Measurements from ENCODE around the gene SLX4IP.

SLX4IP gene

DNA sequence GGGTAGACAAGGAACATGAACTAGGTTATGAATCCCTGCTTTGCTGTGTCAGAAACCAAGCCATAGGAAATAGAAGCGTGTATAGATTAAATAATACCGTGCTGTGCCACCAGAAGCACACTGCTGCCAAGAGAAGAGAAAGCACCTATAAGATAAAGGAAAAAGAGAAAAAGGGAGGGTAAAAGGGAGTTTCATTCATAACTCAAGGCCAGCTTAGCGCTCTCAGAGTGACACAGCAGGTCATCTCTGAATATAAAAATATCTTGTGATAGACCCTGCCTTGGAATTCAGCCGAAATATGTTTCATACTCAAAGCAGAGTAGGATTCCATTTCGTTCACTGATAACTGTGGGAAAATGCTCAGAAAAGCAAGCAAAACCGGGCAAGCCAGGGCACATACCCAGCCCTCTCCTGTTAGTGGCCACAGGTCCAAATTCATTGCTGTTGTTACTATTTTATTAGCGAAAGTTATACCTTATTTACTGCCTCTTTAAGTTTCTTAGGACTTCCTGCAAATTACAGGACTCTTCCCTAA is 230.0 kb downstream of the SLX4IP start:
- peaks cover 44% of the 10 kb centered on the region for H3K4me1 ChIP-seq (ENCODE audit: control insufficient read depth, insufficient read depth, low read length)
- H3K9ac ChIP-seq (ENCODE audit: low read depth, low read length), result no peak overlapping the region
- no peaks in the 10 kb centered on the region for H3K9me3 ChIP-seq (ENCODE audit: control insufficient read depth, insufficient read depth, low read length)
- H3K27me3 ChIP-seq (ENCODE audit: control insufficient read depth, insufficient read depth, low read length), result no peaks in the 10 kb centered on the region
- H3K4me3 ChIP-seq (ENCODE audit: low read depth, low read length), result no peak overlapping the region
- peaks cover 2% of the 10 kb centered on the region for H3K36me3 ChIP-seq (ENCODE audit: control insufficient read depth, insufficient read depth, low read length)

DNA sequence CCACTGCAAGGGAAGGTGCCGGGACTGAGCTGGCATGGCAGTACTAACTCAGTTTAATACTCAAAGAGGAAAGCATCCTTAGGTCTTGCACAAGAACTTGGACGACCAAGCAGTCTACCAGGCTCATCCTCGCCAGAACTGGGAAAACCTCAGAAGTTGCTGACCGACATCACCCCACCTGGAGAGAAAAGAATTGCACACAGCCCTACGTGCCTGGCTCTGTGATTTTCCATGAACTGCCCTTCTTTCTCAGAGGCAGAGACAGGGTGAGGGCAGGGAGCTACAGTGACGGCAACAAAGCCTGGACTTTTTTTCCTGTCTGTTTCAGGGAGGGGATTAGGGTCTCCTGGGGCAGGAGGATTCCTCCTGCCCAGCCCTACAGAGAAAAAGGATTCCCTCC is 230.7 kb downstream of the SLX4IP start:
- H3K27me3 ChIP-seq (ENCODE audit: control insufficient read depth, insufficient read depth, low read length), result no peaks in the 10 kb centered on the region
- no peak overlapping the region for H3K4me3 ChIP-seq (ENCODE audit: low read depth, low read length)
- no peak overlapping the region for H3K9ac ChIP-seq (ENCODE audit: low read depth, low read length)
- H3K4me1 ChIP-seq (ENCODE audit: control insufficient read depth, insufficient read depth, low read length), result peaks cover 45% of the 10 kb centered on the region
- no peaks in the 10 kb centered on the region for H3K9me3 ChIP-seq (ENCODE audit: control insufficient read depth, insufficient read depth, low read length)
- no peaks in the 10 kb centered on the region for H3K36me3 ChIP-seq (ENCODE audit: control insufficient read depth, insufficient read depth, low read length)

DNA sequence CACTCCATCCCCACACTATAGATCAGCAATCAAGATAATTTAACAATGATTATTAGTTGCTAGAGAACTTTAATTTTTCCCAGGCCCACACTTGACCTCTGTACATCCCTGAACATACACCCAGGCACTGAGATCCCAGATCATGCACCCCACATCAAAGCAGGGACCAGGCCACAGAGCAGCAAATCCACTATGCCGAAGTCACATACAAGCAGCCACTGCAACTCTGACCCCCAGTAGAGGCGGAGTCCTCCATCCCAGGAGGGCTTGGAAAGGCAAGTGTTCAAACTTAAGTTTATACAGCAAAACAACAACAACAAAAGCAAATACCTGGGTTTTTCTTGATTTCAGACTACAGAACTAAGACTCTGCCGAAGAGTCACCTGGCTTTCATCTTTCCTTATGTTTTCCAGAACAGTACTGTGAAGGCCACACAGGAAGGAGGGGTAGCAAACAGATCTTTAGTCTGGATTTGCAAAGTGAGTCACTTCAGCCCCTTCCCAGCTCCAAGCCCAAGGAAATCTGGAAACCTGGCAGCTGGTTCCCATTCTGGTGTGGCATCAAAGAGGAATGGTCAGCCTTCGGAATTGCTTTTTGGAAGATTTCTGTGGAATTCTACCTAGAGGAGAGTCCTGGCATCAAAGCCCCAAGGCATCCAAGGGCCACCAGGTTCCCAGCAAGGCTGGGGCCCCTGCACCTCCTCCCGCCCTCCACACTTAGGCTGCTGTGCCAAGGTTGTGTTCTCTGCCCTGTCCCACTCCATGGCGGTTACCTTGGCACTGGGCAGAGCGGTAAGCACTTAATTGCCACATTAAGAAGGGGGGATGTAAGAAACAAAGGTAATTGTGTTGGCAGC is 231.3 kb downstream of the SLX4IP start:
- H3K36me3 ChIP-seq (ENCODE audit: control insufficient read depth, insufficient read depth, low read length), result no peaks in the 10 kb centered on the region
- no peaks in the 10 kb centered on the region for H3K9me3 ChIP-seq (ENCODE audit: control insufficient read depth, insufficient read depth, low read length)
- no peaks in the 10 kb centered on the region for H3K27me3 ChIP-seq (ENCODE audit: control insufficient read depth, insufficient read depth, low read length)
- H3K4me3 ChIP-seq (ENCODE audit: low read depth, low read length), result no peak overlapping the region
- peaks cover 46% of the 10 kb centered on the region for H3K4me1 ChIP-seq (ENCODE audit: control insufficient read depth, insufficient read depth, low read length)
- H3K9ac ChIP-seq (ENCODE audit: low read depth, low read length), result no peak overlapping the region

DNA sequence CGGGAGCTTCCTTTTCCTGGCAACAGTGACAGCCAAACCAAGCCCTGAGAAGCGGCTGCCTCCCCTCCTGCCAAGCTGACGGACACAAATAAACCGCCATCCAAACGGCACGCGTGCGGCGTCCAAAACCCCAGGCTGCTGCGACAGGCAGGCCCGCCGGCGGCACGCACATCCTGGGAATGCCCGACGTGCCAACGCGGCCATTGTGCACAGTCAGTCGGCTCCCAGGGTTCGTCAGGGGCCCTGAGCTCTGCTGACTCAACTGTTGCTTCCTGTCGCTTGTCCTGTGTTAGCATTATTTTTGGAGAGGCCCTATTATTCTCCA is 231.9 kb downstream of the SLX4IP start:
- no peaks in the 10 kb centered on the region for H3K27me3 ChIP-seq (ENCODE audit: control insufficient read depth, insufficient read depth, low read length)
- H3K4me3 ChIP-seq (ENCODE audit: low read depth, low read length), result no peak overlapping the region
- H3K4me1 ChIP-seq (ENCODE audit: control insufficient read depth, insufficient read depth, low read length), result peaks cover 46% of the 10 kb centered on the region
- H3K9ac ChIP-seq (ENCODE audit: low read depth, low read length), result no peak overlapping the region
- H3K9me3 ChIP-seq (ENCODE audit: control insufficient read depth, insufficient read depth, low read length), result no peaks in the 10 kb centered on the region
- no peaks in the 10 kb centered on the region for H3K36me3 ChIP-seq (ENCODE audit: control insufficient read depth, insufficient read depth, low read length)

DNA sequence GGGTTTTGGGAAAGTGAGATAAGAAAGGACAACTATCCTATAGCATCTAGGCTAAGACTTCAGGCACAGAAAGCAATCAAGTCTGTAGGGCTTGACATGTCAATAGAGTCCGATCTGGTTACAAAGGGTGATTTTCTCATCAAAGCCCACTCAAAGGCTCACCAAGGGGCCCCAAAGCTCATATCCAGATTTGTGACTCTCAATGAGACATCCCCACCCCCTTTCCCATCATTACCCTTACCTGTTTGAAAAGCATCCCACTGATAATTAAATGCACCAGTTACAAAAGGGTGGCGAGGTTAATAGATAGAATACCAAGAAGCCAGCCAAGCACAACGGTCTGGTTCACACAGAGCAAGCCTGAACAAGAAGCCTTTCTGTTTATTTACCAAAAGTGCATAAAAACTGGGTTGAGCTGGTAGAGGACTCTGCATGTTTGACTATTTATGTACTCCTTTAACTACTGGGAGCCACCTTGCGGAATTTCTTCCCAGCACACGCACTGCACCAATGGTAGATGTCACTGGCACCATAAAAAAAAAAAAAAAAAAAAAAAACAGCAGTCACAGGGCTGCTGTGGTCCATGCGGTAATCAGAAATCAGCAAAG is 232.6 kb downstream of the SLX4IP start:
- no peak overlapping the region for H3K4me3 ChIP-seq (ENCODE audit: low read depth, low read length)
- H3K9me3 ChIP-seq (ENCODE audit: control insufficient read depth, insufficient read depth, low read length), result no peaks in the 10 kb centered on the region
- no peak overlapping the region for H3K9ac ChIP-seq (ENCODE audit: low read depth, low read length)
- peaks cover 2% of the 10 kb centered on the region for H3K27me3 ChIP-seq (ENCODE audit: control insufficient read depth, insufficient read depth, low read length)
- no peaks in the 10 kb centered on the region for H3K36me3 ChIP-seq (ENCODE audit: control insufficient read depth, insufficient read depth, low read length)
- H3K4me1 ChIP-seq (ENCODE audit: control insufficient read depth, insufficient read depth, low read length), result peaks cover 46% of the 10 kb centered on the region

DNA sequence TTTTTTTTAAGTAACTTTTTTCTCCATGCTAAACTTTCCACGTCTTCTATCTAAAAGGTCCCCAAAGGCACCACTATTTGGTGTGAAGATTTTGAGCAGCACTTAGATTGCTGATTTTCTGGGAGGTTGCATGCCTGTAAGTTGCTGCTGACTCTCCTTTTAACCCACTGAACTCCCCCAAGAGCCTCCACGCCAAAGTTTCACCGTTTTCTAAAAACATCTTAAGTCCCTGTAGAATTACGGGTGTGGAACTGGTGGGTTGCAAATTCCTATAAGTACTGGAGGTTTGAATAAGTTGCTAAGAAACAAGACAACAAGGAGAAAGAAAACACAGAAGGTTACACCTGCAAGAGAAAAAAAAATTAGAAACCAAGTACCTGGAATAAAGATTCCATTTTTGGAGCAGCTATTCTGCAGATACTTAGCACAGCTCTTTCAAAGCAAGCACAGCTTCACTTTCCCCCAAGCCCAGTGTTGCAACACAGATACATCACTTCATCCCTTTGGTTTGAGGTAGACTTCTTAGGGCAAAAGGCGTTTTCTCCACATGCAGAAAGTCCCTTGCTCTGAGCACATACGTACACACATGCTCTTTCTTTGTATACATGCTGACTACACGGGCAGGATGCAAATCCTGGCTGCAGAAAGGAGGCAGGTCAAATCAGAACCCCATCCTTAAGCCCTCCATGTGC is 233.7 kb downstream of the SLX4IP start:
- peaks cover 2% of the 10 kb centered on the region for H3K27me3 ChIP-seq (ENCODE audit: control insufficient read depth, insufficient read depth, low read length)
- no peak overlapping the region for H3K9ac ChIP-seq (ENCODE audit: low read depth, low read length)
- no peaks in the 10 kb centered on the region for H3K9me3 ChIP-seq (ENCODE audit: control insufficient read depth, insufficient read depth, low read length)
- H3K4me3 ChIP-seq (ENCODE audit: low read depth, low read length), result no peak overlapping the region
- H3K36me3 ChIP-seq (ENCODE audit: control insufficient read depth, insufficient read depth, low read length), result no peaks in the 10 kb centered on the region
- peaks cover 35% of the 10 kb centered on the region for H3K4me1 ChIP-seq (ENCODE audit: control insufficient read depth, insufficient read depth, low read length)

DNA sequence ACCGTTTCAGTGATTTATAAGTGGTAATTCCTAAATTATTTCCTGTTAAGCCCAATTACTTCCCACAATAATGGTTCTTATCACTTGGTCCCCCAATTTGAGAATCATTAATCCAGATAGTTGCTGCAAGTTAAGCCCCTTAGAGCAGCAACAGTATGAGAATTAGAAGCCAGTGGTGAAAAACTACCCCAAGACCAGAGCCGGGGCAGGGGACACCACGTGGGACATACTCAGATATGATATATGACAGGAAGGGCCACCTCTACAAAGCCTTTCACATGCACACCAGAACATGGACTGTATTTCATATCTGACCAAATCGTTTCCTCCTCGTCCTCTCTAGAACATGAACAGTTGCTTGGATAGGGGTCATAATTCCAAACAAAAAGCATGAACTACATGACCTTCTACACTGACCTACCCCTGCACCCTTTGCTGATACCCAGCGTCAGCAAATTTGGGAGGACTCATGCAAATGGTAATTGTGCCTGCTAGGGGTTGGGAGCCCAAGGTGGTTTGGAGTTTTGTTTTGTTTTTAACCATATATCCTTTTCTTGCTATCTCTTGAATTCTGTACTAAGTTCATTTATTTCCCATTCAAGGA is 234.8 kb downstream of the SLX4IP start:
- Histone ChIP-seq H3K36me3 (ENCODE audit: control insufficient read depth, insufficient read depth, low read length) (no peaks in the 10 kb centered on the region), H3K9ac (ENCODE audit: low read depth, low read length) (no peak overlapping the region), H3K4me1 (ENCODE audit: control insufficient read depth, insufficient read depth, low read length) (peaks cover 28% of the 10 kb centered on the region), H3K9me3 (ENCODE audit: control insufficient read depth, insufficient read depth, low read length) (no peaks in the 10 kb centered on the region), H3K27me3 (ENCODE audit: control insufficient read depth, insufficient read depth, low read length) (peaks cover 2% of the 10 kb centered on the region), H3K4me3 (ENCODE audit: low read depth, low read length) (peak overlapping the region; percentile 77)

DNA sequence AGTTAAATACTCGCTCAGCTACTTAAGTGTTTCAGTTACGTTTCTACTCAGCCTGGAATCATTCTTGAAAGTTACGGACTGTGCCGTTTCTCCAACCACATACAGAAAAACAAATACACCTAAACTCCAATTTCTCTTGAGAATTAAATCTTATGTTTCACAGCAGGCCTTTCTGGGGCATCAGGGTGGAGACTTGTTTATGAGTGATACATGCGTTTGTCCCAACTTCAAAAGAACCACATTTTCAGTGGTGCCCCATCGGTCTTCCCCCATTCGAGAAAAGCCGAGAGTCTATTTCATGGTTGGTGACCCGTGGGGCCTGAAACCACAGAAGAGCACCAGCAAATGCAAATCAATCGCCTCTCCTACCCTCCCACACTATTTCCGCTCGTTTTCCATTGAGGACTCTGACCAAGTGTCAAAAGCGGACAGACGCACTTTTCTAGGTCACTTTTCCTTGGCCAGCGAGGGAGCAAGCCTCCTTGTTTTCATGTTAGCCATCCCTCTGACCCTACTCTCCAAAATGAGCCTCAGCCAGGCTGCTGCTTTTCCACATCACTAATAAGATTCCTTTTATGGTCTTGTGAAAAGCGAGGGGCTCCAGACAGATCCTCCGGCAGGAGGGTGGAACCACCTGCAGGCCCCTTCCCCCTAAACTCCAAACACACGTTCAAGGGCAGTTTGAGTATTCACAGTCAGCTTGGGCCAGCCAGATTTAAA is 235.6 kb downstream of the SLX4IP start:
- no peak overlapping the region for H3K9ac ChIP-seq (ENCODE audit: low read depth, low read length)
- H3K4me3 ChIP-seq (ENCODE audit: low read depth, low read length), result peak overlapping the region; percentile 77
- peaks cover 2% of the 10 kb centered on the region for H3K27me3 ChIP-seq (ENCODE audit: control insufficient read depth, insufficient read depth, low read length)
- H3K9me3 ChIP-seq (ENCODE audit: control insufficient read depth, insufficient read depth, low read length), result no peaks in the 10 kb centered on the region
- no peaks in the 10 kb centered on the region for H3K36me3 ChIP-seq (ENCODE audit: control insufficient read depth, insufficient read depth, low read length)
- H3K4me1 ChIP-seq (ENCODE audit: control insufficient read depth, insufficient read depth, low read length), result peaks cover 27% of the 10 kb centered on the region

DNA sequence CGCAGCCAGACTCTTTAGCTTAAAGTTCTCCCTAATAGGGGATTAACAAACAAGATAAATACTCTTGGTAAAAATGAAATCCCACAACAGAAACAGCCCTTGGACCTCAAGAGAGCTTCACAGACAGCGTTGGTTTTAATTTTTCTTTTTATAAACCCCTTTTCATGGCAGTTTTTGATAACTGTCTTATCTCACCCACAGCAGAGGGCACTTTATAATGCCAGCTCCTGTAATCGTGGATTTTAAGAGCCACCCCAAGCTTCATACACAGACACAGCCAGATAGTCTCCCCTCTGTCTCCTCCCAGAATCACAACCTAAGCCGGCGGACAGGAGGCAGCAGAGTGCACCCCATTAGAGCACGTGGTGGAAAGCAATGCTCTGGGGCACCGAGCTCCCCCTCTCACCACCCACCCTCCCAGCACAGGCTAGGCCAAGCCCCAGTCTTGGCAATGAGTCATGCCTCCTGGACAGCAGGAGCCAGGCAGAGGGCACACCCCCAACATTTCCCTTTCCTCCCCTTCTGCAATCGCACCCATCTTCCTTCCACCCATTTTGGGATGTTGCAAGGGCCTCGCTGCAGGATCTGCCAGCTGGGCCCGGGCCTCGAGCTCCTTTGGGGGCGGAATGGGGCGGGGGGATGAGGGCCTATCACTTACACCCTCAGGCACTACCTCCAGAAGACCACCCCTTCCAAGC is 236.3 kb downstream of the SLX4IP start:
- H3K4me1 ChIP-seq (ENCODE audit: control insufficient read depth, insufficient read depth, low read length), result peaks cover 26% of the 10 kb centered on the region
- H3K36me3 ChIP-seq (ENCODE audit: control insufficient read depth, insufficient read depth, low read length), result no peaks in the 10 kb centered on the region
- no peak overlapping the region for H3K9ac ChIP-seq (ENCODE audit: low read depth, low read length)
- peaks cover 2% of the 10 kb centered on the region for H3K27me3 ChIP-seq (ENCODE audit: control insufficient read depth, insufficient read depth, low read length)
- H3K9me3 ChIP-seq (ENCODE audit: control insufficient read depth, insufficient read depth, low read length), result no peaks in the 10 kb centered on the region
- H3K4me3 ChIP-seq (ENCODE audit: low read depth, low read length), result peak overlapping the region; percentile 77

DNA sequence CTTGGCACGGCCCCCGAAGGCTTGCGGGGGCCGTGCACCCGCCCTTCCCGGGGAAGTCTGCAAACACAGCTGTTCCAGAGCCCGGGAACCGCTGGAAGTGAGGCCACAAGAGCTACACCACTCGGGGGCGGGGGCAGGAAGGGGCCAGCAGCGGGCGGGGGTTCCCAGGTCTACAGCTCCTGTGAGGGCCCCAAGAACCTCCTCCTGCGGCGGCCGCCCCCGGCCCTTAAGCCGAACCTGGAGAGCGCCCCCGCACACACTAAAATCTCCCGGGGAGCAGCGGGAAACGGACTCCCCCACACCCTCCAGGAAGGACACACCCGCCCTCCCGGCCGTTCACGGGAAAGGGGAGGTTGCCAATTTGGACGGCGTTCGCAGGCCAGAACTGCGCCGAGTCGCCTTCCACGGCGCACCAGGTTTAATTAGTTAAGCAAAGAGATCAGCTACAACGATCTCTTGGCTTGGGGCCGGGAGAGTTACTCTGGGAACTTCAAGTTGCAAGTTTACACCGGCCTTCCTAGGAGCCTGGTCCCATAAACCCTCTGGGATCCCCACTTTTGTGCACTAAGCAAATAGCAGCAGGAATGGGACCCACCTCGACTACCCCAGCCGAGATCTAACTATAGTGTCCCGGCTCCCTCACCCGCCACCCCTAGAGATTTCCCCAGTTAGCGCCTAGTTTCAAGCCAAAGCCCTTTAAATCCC is 237.0 kb downstream of the SLX4IP start:
- Histone ChIP-seq H3K4me3 (ENCODE audit: low read depth, low read length) (peak overlapping the region; percentile 77), H3K9me3 (ENCODE audit: control insufficient read depth, insufficient read depth, low read length) (no peaks in the 10 kb centered on the region), H3K4me1 (ENCODE audit: control insufficient read depth, insufficient read depth, low read length) (peaks cover 26% of the 10 kb centered on the region), H3K9ac (ENCODE audit: low read depth, low read length) (peak overlapping the region; percentile 85), H3K27me3 (ENCODE audit: control insufficient read depth, insufficient read depth, low read length) (peaks cover 2% of the 10 kb centered on the region), H3K36me3 (ENCODE audit: control insufficient read depth, insufficient read depth, low read length) (no peaks in the 10 kb centered on the region)
